Measurements from ENCODE around the gene KCTD10.

DNA sequence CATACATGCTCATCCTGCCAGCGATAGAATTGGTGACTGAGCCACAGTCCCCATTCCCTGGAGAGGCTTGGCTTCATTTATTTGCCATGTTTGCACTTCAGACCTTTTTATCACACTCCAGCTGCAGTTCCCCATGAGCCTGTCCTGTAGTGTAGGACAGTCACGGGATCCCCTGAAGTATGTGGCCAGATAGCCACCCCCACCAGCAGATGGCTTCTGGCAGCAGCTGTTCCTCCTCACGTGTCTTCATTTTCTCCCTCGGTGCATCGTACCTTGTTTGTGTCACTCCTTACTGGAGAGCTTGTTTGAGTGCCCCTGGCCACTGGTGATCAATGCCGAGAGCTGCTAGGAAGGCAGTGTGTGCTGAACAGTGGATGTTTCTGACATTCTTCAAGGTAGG lies 40.5 kb upstream of the KCTD10 start:
- TF ChIP-seq, protein P1, sequence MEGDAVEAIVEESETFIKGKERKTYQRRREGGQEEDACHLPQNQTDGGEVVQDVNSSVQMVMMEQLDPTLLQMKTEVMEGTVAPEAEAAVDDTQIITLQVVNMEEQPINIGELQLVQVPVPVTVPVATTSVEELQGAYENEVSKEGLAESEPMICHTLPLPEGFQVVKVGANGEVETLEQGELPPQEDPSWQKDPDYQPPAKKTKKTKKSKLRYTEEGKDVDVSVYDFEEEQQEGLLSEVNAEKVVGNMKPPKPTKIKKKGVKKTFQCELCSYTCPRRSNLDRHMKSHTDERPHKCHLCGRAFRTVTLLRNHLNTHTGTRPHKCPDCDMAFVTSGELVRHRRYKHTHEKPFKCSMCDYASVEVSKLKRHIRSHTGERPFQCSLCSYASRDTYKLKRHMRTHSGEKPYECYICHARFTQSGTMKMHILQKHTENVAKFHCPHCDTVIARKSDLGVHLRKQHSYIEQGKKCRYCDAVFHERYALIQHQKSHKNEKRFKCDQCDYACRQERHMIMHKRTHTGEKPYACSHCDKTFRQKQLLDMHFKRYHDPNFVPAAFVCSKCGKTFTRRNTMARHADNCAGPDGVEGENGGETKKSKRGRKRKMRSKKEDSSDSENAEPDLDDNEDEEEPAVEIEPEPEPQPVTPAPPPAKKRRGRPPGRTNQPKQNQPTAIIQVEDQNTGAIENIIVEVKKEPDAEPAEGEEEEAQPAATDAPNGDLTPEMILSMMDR (conservative IDR thresholded peaks at IDR 0.05; ENCODE audit: low read length): no peak
- TF ChIP-seq EZH2phosphoT487 (IDR thresholded peaks at IDR 0.05; ENCODE audit: borderline replicate concordance): no peak
